ENCODE results near the gene MOCS1. TPM values are rescaled to one million over a fixed set of nuclear protein-coding genes. Genes with fewer than 3 reads are reported as not detected.

The MOCS1 gene
- polyA plus RNA-seq, 1 of the 3 experiments (the other 2 are of a cell fraction) = 4.2 TPM

- Histone ChIP-seq H2AFZ (ENCODE audit: low read depth) (no peak overlapping the region), H3K27me3 (ENCODE audit: insufficient read depth) (no peaks in the 10 kb centered on the region), H3K9me3 (no peaks in the 10 kb centered on the region), H4K20me1 (ENCODE audit: insufficient read depth) (no peaks in the 10 kb centered on the region), H3K9me2 (no peaks in the 10 kb centered on the region), H3K36me3 (replicated peaks in 1 of 2; ENCODE audit: control insufficient read depth in 1 of 2, insufficient read depth in 2 of 2, low read length in 1 of 2) (no peaks in the 10 kb centered on the region), H3K4me2 (no peak overlapping the region), H3K27ac (ENCODE audit: low read depth in 2 of 2, low read length in 1 of 2) (no peak overlapping the region), H3K79me2 (ENCODE audit: insufficient read depth) (no peaks in the 10 kb centered on the region), H3K4me1 (ENCODE audit: control insufficient read depth in 1 of 2, insufficient read depth in 2 of 2, low read depth in 1 of 2, low read length in 1 of 2) (no peaks in the 10 kb centered on the region), H3F3A (replicated peaks; ENCODE audit: insufficient read depth) (no peaks in the 10 kb centered on the region), H3K4me3 (ENCODE audit: low read depth in 2 of 2, low read length in 1 of 2) (no peak overlapping the region), H3K9ac (no peak overlapping the region)
- DNase-seq = no peak
- WGBS (ENCODE audit: low lambda C conversion rate) = 86% methylated on average over 12 of the region's 12 CpGs
- TF ChIP-seq SIN3A (IDR thresholded peaks at IDR 0.05; ENCODE audit: borderline replicate concordance, low read depth, low read length) (no peak), GABPA (IDR thresholded peaks at IDR 0.05; ENCODE audit: low read depth) (no peak), REST (IDR thresholded peaks at IDR 0.05; ENCODE audit: low read depth, low read length) (no peak), CHD2 (IDR thresholded peaks at IDR 0.05; ENCODE audit: low read length, partially characterized antibody) (no peak), JUND (IDR thresholded peaks at IDR 0.05) (no peak), TEAD4 (IDR thresholded peaks at IDR 0.05; ENCODE audit: borderline replicate concordance, insufficient read depth) (no peak), MAX (IDR thresholded peaks at IDR 0.05; ENCODE audit: low read depth) (no peak), USF2 (IDR thresholded peaks at IDR 0.05; ENCODE audit: borderline replicate concordance, low read depth, low read length) (no peak), RAD21 (IDR thresholded peaks at IDR 0.05; ENCODE audit: low read length) (no peak), MEF2A (IDR thresholded peaks at IDR 0.05; ENCODE audit: borderline replicate concordance, low read depth) (no peak), SMC3 (IDR thresholded peaks at IDR 0.05; ENCODE audit: low read depth, low read length) (no peak), FOXM1 (IDR thresholded peaks at IDR 0.05; ENCODE audit: low read depth) (no peak), IRF3 (IDR thresholded peaks at IDR 0.05; ENCODE audit: low read depth, low read length) (no peak), PBX3 (IDR thresholded peaks at IDR 0.05) (no peak), CTCF (IDR thresholded peaks at IDR 0.05) (no peak), TAF1 (IDR thresholded peaks at IDR 0.05; ENCODE audit: borderline replicate concordance, low read depth, low read length) (no peak), RXRA (IDR thresholded peaks at IDR 0.05; ENCODE audit: borderline replicate concordance, low read depth) (no peak), FOSL2 (IDR thresholded peaks at IDR 0.05; ENCODE audit: borderline replicate concordance, low read depth) (no peak)
- POLR2A ChIA-PET = no interaction called here
- CTCF ChIA-PET = no interaction called here
Observed at GRCh38 chr6:39913391-39913916, 20.8 kb downstream of the MOCS1 start.

Measured in SK-N-SH (cell line).